ENCODE measurements around the gene CFAP61.

DNA sequence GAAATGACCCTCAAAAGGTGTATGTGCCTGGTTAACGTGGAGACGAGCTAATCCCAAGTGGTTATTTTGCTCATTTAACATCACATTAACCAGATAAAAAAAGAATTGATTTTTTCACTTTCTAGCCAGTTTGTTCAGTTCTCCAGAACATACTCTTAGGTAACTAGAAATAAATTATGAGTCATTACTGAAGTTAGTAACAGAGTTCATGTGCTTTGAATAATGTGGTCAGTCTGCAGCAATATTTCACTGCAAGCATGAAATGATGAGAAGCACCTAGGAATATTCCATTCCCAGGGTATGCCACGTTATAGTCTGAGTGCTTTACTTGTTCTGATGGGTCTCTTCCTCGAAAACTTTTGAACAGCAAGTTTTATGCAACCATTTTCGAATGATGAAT, 177.3 kb downstream of the CFAP61 start:
- TF ChIP-seq, protein P1, sequence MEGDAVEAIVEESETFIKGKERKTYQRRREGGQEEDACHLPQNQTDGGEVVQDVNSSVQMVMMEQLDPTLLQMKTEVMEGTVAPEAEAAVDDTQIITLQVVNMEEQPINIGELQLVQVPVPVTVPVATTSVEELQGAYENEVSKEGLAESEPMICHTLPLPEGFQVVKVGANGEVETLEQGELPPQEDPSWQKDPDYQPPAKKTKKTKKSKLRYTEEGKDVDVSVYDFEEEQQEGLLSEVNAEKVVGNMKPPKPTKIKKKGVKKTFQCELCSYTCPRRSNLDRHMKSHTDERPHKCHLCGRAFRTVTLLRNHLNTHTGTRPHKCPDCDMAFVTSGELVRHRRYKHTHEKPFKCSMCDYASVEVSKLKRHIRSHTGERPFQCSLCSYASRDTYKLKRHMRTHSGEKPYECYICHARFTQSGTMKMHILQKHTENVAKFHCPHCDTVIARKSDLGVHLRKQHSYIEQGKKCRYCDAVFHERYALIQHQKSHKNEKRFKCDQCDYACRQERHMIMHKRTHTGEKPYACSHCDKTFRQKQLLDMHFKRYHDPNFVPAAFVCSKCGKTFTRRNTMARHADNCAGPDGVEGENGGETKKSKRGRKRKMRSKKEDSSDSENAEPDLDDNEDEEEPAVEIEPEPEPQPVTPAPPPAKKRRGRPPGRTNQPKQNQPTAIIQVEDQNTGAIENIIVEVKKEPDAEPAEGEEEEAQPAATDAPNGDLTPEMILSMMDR (IDR thresholded peaks at IDR 0.05 in 4 of 5, conservative IDR thresholded peaks at IDR 0.05 in 1 of 5), result no peak
- peak; percentile 44 to 76 for TF ChIP-seq POLR2A (IDR thresholded peaks at IDR 0.05)
